Muscle layer of duodenum (tissue), 2 donors: ENCODE results near the gene RELL1.

Source experiments
- H3K27ac ChIP-seq: one replicate; pipeline ENCODE4 v1.7.0; 2013; ENCODE audit warnings: mild to moderate bottlenecking, low read length
- H3K27me3 ChIP-seq: one replicate; pipeline ENCODE4 v1.7.0; 2013; ENCODE audit warnings: low read depth, mild to moderate bottlenecking, control low read depth, low read length
- H3K36me3 ChIP-seq, 2 donors: one replicate each; pipeline ENCODE4 v1.7.0; 2013; ENCODE audit warnings: low read length in 2 of 2, control low read depth in 1 of 2, mild to moderate bottlenecking in 1 of 2; ENCODE audit not compliant: insufficient read depth in 2 of 2, control insufficient read depth in 1 of 2
- H3K4me1 ChIP-seq, 2 donors: one replicate each; pipeline ENCODE4 v1.7.0; 2013; ENCODE audit warnings: low read length in 2 of 2, mild to moderate bottlenecking in 2 of 2, control low read depth in 1 of 2, moderate library complexity in 1 of 2; ENCODE audit not compliant: insufficient read depth in 2 of 2, control insufficient read depth in 1 of 2
- H3K4me3 ChIP-seq, 2 donors: one replicate each; pipeline ENCODE4 v1.7.0; 2013; ENCODE audit warnings: low read length in 2 of 2, low read depth in 1 of 2, mild to moderate bottlenecking in 1 of 2
- H3K9me3 ChIP-seq, 2 donors: one replicate each; pipeline ENCODE4 v1.7.0; 2013; ENCODE audit warnings: low read length in 2 of 2, control low read depth in 1 of 2, mild to moderate bottlenecking in 1 of 2; ENCODE audit not compliant: control insufficient read depth in 1 of 2
- donor health status: healthy.

The RELL1 gene

DNA sequence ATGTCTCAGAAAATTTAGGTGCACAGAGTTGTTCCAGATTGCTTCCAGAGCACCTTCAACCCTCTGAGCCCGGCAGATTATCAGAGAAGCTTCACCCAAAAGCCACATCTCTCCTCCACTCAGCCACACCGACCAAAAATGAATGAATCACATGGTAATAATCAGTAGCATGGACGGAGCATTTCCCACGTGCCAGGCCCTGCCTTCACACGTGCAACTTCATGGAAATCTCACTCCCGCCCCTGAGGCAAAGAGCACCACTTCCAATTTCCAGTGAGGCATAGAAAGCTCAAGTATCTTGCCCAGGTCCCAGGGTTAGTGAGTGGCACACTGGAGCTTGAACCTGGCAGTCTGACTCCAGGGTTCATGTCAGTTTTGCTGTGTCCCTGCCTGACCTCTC, 56.5 kb downstream of the RELL1 start:
- H3K36me3 ChIP-seq = peaks cover 19 to 28% of the 10 kb centered on the region in 2 donors
- no peak overlapping the region for H3K27ac ChIP-seq
- no peak overlapping the region for H3K4me3 ChIP-seq
- H3K27me3 ChIP-seq = no peaks in the 10 kb centered on the region
- H3K4me1 ChIP-seq = no peaks in the 10 kb centered on the region
- H3K9me3 ChIP-seq = no peaks in the 10 kb centered on the region

DNA sequence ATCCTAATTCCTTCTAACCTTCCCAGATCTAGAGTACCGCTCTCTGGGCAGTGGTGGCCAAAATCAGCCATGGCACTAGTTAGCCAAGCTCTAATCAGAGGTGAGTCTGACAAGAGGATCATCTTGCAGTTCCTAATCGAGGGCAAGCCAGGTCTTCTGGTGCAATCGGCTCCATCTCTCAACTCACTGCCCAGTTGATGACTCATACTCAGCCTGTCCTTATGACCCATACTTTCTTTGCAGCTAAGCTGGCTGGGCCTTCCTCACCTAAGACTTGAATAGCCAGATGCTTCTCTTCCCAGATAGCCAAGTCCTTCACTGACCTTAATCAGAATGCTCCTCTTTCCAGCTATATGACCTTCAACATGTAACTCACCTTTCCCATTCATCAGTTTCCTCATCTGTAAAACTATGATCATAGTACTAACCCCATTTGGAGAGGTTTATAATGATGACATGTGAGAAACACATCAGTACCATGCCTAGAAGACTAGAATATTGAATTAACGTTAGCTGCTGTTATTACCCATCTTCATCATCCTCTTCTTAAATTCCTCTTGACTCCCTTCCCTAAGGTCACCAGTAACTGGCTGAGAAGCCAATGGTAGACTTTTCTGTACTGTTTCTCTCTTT, 57.1 kb downstream of the RELL1 start:
- H3K36me3 ChIP-seq = peaks cover 13 to 21% of the 10 kb centered on the region in 2 donors
- no peak overlapping the region for H3K4me3 ChIP-seq
- no peaks in the 10 kb centered on the region for H3K4me1 ChIP-seq
- H3K9me3 ChIP-seq = no peaks in the 10 kb centered on the region
- H3K27ac ChIP-seq = no peak overlapping the region
- no peaks in the 10 kb centered on the region for H3K27me3 ChIP-seq

DNA sequence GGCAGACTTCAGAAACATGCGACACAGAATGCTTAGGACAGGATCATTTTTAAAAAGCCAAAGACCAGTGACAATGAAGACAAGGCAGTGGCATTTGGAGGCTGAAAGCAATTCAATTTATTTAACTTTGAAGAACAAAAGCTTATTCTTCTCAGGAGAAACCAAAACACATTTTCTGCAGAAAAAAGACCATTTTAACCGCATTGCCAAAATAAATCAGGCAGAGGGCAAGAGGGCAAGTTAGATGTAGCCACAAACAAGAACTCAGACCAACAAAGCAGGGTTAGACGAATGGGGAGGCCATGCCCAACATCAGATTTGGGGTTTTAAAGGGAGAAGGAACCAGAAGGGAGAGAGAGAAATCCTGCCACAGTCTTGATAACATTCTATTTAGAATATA, 58.9 kb downstream of the RELL1 start:
- Histone ChIP-seq H3K27me3 (no peaks in the 10 kb centered on the region), H3K36me3 (peaks cover 6 to 17% of the 10 kb centered on the region in 2 donors), H3K9me3 (no peaks in the 10 kb centered on the region), H3K27ac (no peak overlapping the region), H3K4me3 (no peak overlapping the region), H3K4me1 (no peaks in the 10 kb centered on the region)

DNA sequence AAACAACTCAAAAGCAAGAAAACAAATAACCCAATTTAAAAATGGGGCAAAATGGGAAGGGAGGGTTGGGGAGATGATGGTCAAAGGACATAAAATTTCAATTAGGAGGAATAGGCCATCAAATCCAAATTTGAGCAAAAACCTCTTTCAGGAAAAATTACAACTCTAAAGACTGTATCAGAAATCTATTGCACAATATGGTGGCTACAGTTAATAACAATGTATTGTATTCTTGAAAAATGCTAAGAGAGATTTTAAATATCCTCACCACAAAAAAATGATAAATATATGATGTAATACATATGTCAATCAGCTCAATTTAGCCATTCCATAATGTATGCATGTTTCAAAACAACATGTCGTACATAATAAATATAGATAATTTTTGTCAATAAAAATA, 60.7 kb downstream of the RELL1 start:
- peaks cover 0 to 17% of the 10 kb centered on the region in 2 donors for H3K36me3 ChIP-seq
- no peak overlapping the region for H3K4me3 ChIP-seq

DNA sequence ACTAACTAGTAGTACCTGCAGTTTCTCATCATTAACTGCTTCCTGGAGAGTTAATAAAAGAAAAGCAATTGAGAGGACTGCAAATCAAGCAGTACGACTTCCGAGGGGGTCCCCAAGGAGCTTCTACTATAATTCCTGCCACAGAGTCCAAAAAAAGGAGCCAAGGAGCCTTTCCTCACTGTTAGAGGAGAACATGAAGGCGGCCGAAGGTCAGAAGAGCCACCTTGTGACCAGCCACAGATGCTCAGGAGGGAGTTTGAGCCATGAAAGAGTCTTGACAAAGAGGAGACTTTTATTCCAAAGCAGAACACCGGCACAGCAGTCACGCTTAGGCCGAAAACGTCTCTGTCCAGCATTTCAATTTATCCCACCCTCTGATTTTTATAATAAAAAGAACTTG, 62.2 kb downstream of the RELL1 start:
- H3K9me3 ChIP-seq = no peaks in the 10 kb centered on the region
- no peak overlapping the region for H3K27ac ChIP-seq
- H3K36me3 ChIP-seq = peaks cover 0 to 5% of the 10 kb centered on the region in 2 donors
- no peaks in the 10 kb centered on the region for H3K27me3 ChIP-seq
- H3K4me1 ChIP-seq = no peaks in the 10 kb centered on the region
- no peak overlapping the region for H3K4me3 ChIP-seq

More for the DNA sequence above, 60.7 kb downstream of the RELL1 start:
- Histone ChIP-seq H3K27ac (no peak overlapping the region), H3K4me1 (no peaks in the 10 kb centered on the region), H3K9me3 (no peaks in the 10 kb centered on the region), H3K27me3 (no peaks in the 10 kb centered on the region)

DNA sequence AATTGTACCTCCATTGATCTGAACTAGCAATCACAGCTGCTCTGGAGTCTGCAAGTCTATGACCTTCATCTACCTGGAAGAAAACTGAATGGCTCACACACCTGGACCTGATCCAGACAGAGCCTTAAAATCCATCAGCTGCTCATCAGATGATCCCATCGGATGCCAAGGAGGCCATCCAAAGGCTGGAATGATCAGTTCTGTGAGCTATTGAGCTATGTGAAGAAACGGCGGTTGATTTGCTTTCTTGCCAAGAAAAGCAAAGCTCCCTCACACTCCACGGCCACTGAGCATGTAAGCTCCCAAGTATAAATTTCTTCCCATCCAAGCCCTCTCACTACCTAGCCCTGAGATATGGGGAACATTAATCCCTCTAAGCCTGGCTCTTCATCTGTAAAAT, 63.1 kb downstream of the RELL1 start:
- Histone ChIP-seq H3K9me3 (no peaks in the 10 kb centered on the region), H3K4me1 (no peaks in the 10 kb centered on the region), H3K36me3 (peaks cover 0 to 10% of the 10 kb centered on the region in 2 donors), H3K4me3 (no peak overlapping the region), H3K27ac (no peak overlapping the region), H3K27me3 (no peaks in the 10 kb centered on the region)

DNA sequence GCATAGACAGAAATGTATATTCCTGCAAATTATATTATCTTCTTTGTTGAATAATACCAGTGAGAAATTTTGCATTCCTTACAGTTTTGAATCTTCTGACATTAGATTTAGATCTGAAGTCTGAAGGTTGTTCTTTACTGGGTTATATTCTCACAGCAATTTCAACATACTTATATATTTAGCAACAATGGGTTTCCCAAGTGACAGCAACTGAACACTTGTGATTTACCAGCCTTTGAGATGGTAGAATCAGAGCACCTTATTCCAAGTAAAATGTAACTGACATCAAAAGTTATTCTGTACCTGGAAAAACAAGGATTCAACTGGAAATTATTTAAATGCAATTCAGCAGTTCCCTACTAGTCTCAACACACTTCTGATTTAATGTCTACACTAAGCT, 66.0 kb downstream of the RELL1 start:
- peaks cover 0 to 10% of the 10 kb centered on the region in 2 donors for H3K36me3 ChIP-seq
- H3K27ac ChIP-seq = no peak overlapping the region
- H3K9me3 ChIP-seq = no peaks in the 10 kb centered on the region
- H3K27me3 ChIP-seq = no peaks in the 10 kb centered on the region
- no peaks in the 10 kb centered on the region for H3K4me1 ChIP-seq
- H3K4me3 ChIP-seq = no peak overlapping the region

DNA sequence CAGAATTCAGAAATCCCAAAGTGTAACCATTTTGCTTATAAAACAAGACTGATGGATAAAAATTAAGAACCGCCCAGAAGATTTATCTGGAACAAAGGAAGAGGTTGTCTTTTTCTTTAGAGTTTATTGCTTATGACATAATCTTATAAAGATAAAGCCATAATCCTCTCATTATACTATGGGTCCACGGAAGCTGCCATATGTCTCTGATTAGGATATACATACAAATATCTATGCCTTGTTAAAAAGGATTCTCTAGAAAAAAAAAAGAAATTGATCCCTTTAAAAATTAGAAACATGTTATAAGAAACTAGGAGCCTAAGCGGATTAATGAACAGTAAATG, 70.5 kb downstream of the RELL1 start:
- Histone ChIP-seq H3K27me3 (no peaks in the 10 kb centered on the region), H3K9me3 (no peaks in the 10 kb centered on the region), H3K4me3 (no peak overlapping the region), H3K36me3 (peaks cover 4 to 15% of the 10 kb centered on the region in 2 donors), H3K4me1 (no peaks in the 10 kb centered on the region), H3K27ac (no peak overlapping the region)

DNA sequence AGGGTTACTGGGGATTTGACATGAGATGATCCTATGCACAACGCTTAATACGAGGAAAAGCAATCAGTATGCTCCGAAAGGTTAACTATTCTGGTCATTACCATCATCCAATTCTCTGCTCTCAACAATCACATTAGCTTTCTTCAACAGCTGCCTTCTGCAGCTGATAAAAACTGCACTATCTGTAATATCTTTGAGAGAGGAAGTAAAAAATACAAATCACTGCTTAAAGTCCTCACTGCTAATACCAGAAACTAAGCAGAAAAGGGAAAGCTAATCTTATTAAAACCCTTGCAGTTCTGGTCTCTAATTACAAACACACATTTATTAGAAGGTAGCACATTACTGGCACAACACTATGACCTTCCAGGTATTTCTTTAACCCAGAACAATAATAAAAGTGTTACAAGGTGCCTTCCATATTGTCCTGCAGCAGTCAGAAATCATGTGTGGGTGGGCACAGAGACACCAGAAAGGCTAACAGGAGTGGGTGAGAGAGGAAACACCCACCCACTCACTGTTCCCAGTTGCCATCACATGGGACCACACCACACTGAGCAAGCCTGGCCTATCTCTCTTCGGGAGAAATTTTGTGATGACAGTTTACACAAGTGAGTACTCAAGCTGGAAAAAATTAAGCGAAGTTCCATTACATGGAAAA, 71.0 kb downstream of the RELL1 start:
- no peaks in the 10 kb centered on the region for H3K9me3 ChIP-seq
- H3K36me3 ChIP-seq = peaks cover 4 to 15% of the 10 kb centered on the region in 2 donors
- no peaks in the 10 kb centered on the region for H3K4me1 ChIP-seq
- H3K27ac ChIP-seq = no peak overlapping the region
- H3K4me3 ChIP-seq = no peak overlapping the region
- H3K27me3 ChIP-seq = no peaks in the 10 kb centered on the region

DNA sequence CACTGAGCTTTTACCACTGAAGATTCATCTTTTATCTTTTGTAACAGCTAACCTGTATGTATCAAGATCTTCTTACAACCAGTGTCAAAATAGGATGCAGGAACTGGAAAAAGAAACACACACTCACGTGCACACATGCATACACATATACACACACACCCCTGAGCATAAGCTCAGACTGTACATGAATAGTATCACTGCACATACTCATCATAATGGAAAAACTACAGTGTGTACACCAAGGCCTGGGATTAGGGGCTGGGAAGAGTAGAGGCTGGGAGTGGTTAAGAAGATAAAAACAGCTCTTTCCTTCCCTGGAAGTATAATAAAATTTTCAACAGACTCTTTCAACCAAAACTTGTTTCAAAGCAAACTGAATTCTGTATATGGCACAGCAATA, 73.4 kb downstream of the RELL1 start:
- Histone ChIP-seq H3K4me3 (no peak overlapping the region), H3K27ac (no peak overlapping the region), H3K9me3 (no peaks in the 10 kb centered on the region), H3K27me3 (no peaks in the 10 kb centered on the region), H3K36me3 (peaks cover 4 to 21% of the 10 kb centered on the region in 2 donors), H3K4me1 (no peaks in the 10 kb centered on the region)

DNA sequence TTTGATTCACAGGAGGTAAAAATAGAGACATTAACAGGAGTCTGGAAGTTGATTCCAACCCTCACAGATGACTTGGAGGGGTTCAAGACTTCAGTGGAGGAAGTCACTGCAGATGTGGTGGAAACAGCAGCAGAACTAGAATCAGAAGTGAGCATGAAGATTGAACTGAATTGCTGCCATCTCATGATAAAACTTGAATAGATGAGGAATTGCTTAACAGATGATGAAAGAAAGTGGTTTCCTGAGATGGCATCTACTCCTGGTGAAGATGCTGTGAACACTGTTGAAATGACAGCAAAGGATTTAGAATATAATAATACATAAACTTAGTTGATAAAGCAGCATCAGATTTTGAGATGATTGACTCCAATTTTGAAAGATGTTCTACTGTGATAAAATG, 76.5 kb downstream of the RELL1 start:
- Histone ChIP-seq H3K9me3 (no peaks in the 10 kb centered on the region), H3K4me1 (no peaks in the 10 kb centered on the region), H3K27me3 (no peaks in the 10 kb centered on the region), H3K27ac (no peak overlapping the region), H3K36me3 (peaks cover 4 to 21% of the 10 kb centered on the region in 2 donors), H3K4me3 (no peak overlapping the region)

DNA sequence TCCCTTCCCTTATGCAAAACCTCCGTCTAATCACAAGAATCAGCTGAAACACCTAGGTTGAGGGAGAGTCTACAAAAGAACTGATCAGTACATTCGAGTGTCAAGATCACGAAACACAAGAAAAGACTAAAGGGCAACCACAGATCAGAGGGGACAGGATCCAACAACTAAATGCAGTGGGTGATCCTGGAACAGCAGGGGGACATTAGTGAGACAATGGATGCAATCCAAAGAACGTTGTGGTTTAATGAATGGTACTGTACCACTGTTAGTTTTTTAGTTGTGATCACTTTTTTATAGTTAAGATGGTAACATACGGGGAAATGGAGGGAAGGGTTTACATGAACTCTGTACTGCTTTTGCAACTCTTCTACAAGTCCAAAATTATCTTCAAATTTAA, 79.2 kb downstream of the RELL1 start:
- Histone ChIP-seq H3K9me3 (no peaks in the 10 kb centered on the region), H3K4me1 (peaks cover 0 to 5% of the 10 kb centered on the region in 2 donors), H3K27ac (no peak overlapping the region), H3K36me3 (peaks cover 0 to 16% of the 10 kb centered on the region in 2 donors), H3K4me3 (no peak overlapping the region), H3K27me3 (no peaks in the 10 kb centered on the region)
